ENCODE results near the gene POMZP3.
"Not testable (repeated sequence)": the region's sequence is repeated elsewhere in the genome, so short reads cannot be mapped to it uniquely, and the experiment has no call there.

The POMZP3 gene

DNA sequence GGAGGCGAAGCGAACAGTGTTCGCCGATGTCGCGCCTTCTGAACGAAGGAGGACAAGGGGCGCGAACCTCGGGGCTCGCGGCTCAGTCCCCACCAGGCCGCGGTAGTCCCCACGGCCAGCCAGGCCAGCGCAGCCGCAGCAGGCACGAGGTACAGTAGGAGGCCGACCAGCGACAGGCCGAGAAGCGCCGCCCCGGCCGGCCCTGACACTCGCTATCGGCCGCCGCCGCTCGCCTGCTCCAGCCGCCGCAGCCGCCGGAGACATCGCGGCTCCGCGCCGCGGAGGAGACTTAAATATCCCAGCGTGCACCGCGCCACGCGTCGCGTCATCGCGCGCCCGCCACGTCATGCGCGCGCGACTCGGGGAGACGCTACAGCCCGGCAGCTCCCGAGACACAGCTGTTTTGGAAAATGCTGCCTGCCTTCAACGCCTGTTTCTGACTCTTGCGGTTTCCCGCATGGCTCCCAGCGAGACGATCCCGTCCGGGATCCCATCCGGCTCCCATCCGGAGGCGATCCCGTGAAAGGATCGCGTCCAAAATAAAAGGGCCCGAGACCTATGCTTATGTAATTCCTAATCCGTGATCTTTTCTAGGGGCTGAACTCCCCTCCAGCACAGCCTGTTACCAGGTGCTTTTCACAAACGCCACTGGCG lies at the start of gene POMZP3:
Gene POMZP3, minus strand, starts transcription at position 291 of the 654 bp plus-strand sequence. CDS start 1,215 bp downstream, outside the sequence.
- not testable (repeated sequence) for DNase-seq

DNA sequence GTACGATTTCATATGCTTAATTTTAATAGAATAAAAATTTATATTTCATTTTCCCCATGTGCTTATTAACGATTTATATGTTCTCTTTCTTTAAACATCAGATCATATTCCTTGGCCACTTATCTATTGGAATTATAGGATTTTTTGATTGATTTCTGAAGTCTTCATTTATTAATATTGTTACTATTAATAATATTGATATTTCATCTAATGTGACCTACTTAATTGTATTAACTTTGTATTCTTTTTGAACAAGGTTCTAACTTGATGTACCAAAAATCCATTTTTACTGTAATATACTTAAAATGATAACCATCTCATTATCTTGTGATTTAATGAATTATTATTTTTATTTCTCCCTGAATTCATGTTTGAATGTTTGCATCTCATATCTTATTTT lies 48.7 kb upstream of the POMZP3 start:
- not testable (repeated sequence) for DNase-seq

DNA sequence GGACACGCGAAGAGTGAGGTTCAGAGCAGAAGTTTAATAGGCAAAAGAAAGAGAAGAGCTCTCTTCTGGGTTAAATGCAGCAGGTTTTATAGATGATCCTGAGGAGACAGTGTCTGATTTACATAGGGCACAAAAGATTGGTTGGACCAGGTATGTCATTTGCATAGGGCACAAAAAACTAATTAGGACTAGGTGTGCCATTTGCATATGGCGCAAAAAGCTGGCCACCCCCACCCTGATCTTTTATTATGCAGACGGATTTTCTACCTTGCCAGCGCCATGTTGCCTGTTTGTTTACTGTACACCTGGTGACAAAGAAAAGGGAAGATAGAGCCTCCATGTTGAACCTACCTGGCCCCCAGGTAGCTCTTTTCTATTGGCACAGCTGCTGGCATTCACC lies 46.3 kb upstream of the POMZP3 start:
- DNase-seq: not testable (repeated sequence)

DNA sequence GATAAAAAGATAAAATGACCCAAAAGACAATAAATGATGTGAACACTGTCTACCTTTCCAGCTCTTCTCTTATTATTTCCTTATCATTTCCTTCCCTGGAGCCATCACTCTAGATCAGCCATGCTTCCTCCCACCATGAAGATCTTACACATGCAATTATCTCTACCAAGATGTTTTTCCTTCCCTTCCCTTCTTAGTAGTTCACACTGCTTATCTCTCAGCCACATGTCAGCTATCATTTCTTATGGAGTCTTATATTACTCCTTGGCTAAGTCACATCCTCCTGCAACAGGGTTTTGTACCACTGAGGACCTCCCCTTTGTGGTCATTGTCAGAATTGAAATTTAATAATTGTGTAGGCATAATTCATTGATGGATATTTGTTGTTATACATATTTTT lies 32.1 kb upstream of the POMZP3 start:
- not testable (repeated sequence) for DNase-seq

DNA sequence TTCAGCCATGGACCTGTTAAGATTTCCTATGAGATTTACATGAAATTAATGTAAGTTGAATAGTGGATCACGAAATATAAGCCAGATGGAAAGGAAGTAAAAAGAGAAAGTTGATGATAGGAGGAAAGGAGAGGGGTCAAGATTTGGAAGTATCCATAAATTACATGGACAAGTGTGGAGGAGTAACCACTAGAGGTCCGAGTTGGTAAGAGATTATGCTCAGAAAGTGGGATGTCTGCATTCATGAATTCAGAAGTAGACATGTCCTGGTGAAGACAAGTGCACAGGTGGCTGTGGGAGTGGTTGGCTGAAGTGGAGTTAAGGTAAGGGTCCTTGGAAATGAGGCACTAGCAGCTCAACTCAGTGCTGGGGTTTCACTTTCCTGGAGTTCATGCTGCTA lies 29.3 kb upstream of the POMZP3 start:
- DNase-seq: not testable (repeated sequence)

DNA sequence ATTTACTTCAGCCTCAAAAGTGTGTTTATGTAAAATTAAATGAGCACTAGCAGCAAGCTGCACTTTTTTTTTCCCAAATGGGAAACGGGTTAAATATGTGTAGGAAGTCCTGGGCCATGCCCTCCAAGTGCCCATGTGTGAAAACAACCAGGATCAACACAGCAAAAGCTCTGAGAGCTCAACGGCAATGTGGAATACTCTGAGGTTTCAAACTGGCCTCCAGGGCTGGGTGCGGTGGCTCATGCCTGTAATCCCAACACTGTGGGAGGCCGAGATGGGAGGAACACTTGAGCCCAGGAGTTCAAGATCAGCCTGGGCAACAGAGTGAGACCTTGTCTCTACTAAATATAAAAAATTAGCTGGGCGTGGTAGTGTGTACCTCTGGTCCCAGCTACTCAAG lies 15.5 kb upstream of the POMZP3 start:
- DNase-seq: not testable (repeated sequence)

DNA sequence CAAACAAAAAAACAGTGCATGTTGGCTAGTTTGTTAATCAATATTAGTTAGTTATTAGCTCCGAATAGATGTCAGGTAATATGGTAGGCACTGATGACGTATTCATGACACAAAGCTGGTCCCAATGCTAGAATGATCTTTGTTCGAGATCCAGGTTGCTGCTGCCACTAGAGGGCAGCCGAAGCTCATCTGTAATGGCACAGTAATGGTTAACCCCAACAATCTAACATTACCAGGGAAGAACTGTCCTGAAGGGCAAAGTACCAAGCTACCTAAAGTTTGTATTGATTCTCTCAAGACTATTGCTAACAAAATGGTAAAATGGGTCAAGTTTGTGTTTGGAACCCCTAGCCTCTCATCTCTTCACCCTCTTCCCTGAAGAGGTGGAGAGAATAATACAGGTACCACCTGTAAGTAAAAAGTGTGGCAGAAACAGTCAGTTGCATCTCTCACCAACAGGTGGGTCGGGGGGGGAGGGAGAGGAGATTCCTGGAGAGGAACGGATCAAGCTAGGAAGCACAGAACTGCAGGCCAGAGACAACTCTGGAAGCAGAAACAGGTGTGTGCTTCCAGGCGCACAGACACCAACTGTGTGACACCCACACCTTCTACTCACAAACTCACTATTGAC lies 10.1 kb upstream of the POMZP3 start:
- not testable (repeated sequence) for DNase-seq

DNA sequence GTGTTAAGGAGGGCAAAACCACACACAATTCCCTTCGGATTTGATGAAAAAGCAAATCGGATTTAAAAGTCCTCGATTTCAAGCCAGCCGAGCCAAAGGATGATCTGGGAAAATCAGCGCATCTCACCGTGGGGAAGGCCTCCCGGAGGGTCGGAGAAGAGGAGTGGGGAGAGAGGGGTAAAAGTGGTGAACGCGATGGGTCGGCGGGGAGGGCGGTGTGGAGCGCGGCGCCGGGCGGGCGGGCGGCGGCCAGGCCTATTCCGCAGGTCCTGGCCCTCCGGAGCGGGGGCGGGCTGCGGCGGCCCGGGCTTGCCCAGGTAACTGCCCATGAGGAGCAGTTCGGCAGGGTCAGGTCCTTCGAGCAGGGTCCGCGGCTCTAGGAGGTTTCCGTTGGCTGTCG lies 498 bp downstream of the POMZP3 start:
- DNase-seq: not testable (repeated sequence)

DNA sequence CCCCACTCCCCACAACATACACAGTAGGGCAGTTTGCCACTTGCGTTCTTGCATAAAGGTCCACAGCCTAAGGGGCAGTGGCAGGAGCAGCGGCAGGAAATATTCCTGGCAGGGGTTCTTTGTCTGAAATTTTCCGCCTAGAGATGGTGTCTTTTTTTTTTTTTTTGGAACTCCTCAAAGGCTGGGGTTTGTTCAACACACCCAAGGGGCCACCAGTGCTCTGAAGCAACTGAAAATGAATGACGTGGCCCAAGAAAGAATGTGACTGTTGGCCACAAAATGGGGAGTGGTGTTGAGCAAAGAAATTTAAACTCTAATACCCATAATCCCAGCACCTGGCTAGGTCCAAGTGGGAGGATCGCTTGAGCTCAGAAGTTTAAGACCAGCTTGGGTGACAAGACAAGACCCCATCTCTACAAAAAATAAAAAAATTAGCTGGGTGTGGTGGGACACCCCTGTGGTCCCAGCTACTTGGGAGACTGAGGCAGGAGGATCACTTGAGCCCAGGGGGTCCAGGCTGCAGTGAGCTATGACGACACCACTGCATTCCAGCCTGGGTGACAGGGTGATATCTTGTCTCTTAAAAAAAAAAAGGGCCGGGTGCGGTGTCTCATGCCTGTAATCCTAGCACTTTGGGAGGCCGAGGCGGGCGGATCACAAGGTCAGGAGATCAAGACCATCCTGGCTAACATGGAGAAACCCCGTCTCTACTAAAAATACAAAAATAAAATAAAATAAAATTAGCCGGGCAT lies 7.5 kb downstream of the POMZP3 start:
- DNase-seq: not testable (repeated sequence)

DNA sequence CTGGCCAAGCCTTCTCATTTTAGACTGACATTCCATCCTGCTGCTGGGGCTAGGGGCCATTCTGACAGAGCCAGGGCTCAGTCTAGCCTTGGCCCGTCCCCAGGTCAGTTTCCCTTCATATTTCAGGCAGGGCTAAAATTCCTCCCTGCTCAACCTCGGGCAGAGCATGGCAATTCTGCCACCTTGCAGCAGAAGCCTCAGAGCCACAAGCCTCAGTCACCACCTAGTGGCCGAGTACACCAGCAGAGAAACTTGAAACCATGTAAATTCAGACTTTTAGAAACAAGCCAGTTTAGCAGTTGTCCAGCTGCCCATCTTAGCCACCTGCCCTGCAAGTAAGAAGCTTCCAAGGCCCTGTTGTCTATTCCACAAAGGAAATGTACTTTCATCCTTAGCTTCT lies 13.3 kb downstream of the POMZP3 start:
- peak in 1 of 2 experiments; percentile 8 for DNase-seq

DNA sequence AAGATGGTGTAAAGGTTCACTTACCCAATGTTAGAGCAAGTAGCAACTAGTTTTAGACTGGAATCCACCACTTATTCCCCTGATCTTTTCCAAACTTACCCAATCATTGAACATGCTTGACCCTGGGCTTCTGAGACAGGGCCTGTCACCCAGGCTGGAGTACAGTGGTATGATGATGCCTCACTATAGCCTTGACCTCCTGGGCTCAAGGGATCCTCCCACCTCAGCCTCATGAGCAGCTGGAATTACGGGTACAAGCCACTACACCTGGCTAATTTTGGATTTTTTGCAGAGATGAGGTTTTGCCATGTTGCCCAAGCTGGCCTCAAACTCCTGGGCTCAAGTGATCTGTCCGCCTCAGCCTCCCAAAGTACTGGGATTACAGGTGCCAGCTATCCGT lies 14.8 kb downstream of the POMZP3 start:
- not testable (repeated sequence) for DNase-seq

DNA sequence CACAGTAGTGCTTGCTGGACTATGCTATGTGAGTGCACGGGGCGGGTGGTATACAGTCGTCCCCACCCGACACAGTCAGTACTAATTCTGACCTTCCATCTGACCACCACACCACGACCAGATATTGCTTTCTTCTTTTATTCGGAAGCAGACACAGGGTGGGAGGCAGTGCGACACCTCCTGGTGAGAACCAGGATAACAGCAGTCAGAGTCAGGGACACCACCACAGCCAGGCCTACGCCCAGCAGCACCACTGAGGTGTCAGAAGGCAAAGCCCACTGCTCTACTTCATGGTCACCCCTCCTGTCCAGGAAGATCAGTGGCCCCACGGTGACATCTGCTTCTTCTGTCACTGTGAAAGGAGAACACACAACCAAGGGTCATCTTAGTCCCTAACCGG lies 17.2 kb downstream of the POMZP3 start:
- DNase-seq: not testable (repeated sequence)

DNA sequence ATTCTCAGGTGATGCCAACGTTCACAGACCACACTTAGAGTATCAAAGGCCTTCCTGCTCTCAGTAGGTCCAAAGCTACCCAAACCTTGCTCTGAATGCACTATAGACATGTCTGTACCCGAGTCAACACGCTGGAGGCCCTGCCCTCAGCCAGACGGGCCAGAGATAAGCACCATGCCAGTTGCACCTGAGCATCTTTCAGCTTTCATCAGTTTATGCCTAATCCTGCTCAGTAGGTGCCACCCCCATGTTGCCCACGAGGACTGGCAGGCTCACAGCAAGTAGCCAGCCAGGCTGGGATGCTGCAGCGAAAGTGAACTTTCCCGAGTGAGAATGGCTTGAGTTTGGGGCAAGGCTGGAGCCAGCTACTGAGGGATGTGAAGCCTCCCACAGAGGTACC lies 18.6 kb downstream of the POMZP3 start:
- DNase-seq: not testable (repeated sequence)

DNA sequence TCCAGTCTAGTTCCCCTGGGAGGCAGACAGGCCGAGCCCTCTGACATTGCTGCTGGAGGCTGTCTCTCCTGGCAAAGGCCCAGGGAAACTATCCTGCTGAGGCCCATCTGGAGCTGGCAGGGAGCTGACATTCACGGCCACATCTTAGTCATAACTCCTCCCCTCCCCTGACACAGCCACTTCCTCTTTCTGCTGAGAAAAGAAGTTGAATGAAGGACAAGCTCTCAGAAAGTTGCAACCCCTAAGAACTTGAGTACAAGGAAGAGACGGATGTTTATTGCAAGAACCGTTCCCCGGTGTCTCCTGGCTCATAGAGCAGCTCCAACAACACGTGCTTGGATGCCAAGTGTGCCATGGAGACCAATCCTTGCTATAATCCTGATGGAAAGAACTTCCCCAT lies 21.1 kb downstream of the POMZP3 start:
- peak in 1 of 2 experiments; percentile 27 for DNase-seq

DNA sequence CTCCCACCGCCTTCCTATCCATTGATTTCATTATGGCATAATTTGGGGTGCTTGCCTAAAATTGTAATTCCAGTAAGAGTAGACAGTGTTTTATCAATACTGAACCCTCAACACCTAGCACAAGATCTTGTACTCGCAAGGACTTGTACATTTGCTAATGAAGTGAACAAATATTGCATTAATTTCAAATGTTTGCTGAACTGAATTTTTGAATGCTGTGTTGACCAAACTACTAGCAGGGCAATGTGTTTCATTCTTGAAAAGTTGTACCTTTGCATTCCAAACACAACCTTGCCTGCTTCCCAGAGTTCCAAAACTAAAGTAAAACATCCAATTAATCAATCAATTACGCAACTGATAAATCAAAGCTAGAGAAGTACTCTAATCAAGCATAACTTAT lies 26.4 kb downstream of the POMZP3 start:
- DNase-seq: not testable (repeated sequence)

DNA sequence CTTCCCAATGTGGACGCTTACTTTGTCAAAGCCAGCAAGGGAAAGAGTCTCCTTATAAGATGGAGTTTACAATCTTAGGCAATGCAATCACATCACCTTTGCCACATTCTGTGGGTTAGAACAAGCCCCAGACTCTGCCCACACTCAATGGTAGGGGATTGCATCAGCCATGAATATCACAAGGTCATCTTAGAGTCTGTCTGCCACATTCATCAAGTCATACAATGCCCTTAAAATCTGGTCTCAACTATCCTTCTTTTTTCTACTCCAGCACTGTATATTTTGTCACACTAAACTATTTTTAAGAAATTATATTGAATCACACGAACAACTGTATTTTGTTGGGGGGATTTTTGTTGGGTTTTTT lies 27.0 kb downstream of the POMZP3 start:
- not testable (repeated sequence) for DNase-seq

DNA sequence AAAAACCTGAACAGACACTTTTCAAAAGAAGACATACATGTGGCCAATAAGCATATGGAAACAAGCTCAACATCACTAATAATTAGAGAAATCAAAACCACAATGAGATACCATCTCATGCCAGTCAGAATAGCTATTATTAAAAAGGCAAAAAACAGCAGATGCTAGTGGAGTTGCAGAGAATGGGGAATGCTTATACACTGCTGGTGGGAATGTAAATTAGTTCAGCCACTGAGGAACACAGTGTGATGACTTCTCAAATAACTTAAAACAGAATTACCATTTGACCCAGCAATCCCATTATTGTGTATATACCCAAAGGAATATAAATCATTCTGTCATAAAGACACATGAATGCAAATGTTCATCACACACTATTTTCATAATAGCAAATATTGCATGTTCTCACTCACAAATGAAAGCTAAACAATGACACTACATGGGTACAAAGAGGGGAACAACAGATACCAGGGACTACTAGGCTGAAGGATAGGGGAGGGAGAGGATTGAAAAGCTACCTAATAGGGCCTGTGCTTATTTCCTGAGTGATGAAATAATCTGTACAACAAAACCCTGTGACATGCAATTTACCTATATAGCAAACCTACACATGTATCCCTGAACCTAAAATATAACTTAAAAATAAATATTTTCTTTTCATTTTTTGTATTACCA lies 28.4 kb downstream of the POMZP3 start:
- DNase-seq: not testable (repeated sequence)

DNA sequence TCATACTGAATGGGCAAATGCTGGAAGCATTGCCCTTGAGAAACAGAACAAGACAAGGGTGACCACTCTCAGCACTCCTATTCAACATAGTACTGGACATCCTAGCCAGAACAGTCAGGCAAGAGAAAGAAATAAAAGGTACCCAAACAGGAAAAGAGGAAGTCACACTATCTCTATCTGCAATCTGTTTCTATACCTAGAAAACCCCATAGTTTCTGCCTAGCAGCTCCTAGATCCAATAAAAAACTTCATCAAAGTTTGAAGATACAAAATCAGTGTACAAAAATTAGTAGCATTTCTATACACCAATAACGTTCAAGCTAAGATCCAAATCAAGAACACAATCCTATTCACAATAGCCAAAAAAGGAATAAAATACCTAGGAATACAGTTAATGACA lies 29.8 kb downstream of the POMZP3 start:
- not testable (repeated sequence) for DNase-seq

DNA sequence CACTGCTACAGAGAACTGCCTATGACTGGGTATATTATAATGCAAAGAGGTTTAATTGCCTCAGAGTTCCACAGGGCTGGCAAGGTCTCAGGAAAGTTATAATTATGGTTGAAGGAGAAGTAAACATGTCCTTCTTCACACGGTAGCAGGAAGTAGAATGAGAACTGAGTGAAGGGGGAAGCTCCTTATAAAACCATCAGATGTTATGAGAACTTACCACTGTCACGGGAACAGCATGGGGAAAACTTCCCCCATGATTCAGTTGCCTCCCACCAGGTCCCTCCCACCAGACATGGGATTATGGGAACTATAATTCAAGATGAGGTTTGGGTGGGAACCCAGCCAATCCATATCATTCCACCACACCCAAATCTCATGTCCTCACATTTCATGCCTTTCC lies 34.4 kb downstream of the POMZP3 start:
- DNase-seq: not testable (repeated sequence)

DNA sequence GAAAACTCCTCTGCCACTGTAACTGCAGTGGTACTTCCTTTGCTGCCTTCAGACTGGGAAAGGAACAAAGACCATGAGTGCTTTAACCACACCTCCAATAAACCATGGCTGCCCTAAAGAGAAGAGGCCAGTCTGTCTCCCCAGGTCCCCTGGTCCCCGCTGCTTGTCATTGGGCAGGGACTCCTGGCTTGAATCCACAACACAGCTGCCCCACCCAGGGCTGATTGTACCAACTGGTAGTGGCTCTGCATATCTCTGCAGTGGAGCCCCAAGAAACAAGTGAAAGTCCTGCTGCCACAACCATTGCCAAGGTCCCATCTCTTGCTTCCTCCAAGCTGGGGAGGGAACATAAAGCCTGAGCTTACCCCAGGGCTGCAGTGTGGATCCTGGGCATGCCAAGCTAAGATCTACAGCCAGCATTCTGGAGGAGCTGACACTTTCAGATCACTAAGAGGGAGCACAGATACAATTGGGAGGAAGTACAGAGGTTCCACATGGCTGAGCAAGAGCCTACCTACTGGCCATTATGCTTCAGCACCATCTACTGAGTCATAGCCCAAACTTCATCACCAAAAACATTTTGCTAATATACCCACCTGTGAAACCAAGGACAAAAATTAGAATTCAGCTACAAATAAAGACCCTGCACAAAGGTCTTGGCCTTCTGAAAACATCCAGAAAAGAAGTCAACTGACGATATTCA lies 35.3 kb downstream of the POMZP3 start:
- DNase-seq: not testable (repeated sequence)

DNA sequence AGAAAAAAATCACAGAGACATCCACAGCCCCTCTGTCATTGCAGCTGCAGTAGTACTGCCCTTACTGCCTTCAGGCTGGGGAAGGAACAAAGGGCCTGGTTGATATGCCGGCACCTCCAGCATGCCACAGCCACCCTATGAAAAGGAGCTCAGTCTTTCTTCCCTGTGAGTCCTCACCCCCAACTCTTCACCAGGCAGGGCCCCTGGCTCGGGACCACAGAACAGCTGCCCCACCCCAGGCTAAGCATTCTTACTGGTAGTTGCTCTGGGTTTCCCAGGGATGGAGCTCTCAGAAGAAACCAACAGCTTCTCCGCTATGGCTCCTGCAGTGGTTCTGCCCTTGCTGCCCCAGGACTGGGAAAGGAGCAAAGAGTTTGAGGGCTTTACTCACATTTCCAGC lies 36.0 kb downstream of the POMZP3 start:
- not testable (repeated sequence) for DNase-seq

DNA sequence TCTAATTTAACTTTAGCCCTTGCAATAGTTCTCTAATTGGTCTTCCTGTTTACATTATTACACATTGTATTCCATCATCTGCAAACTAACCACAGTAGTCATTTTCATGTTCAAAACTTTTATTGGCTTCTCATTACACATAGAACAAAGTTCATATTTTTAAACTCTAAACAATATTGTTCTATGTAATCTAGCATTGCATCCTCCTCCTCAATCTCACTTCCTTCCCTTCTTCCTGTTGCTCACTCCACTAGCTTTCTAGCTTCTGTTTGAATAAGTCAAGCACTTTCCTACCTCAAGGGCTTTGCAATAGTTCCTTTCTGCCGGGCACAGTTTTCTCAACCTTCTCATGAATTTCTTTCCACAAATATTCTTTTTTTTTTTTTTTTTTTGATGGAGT lies 38.5 kb downstream of the POMZP3 start:
- DNase-seq: not testable (repeated sequence)

Measured in NCI-H446 (cell line).